ENCODE results near the gene SLC27A1.

Gene SLC27A1

GRCh38 chr19:17470068-17470841 lies at the start of gene SLC27A1:
SLC27A1 (plus strand) TSS chr19:17470524; CDS start chr19:17470541, 17 bp downstream.
- peak; percentile 92 to 95 for DNase-seq

- no peak for DNase-seq
Observed at GRCh38 chr19:17421942-17422341, 48.4 kb upstream of the SLC27A1 start.

- no peak for DNase-seq
Observed at GRCh38 chr19:17423429-17424208, 46.7 kb upstream of the SLC27A1 start.

GRCh38 chr19:17424743-17425365 lies 45.5 kb upstream of the SLC27A1 start:
- peak; percentile 43 to 48 for DNase-seq

- no peak for DNase-seq
Observed at GRCh38 chr19:17429641-17430113, 40.6 kb upstream of the SLC27A1 start.

GRCh38 chr19:17431417-17431816 lies 38.9 kb upstream of the SLC27A1 start:
- no peak for DNase-seq

GRCh38 chr19:17435218-17435617 lies 35.1 kb upstream of the SLC27A1 start:
- DNase-seq, result no peak

GRCh38 chr19:17436094-17436873 lies 34.0 kb upstream of the SLC27A1 start:
- no peak for DNase-seq

GRCh38 chr19:17436874-17437267 lies 33.5 kb upstream of the SLC27A1 start:
- DNase-seq, result no peak

GRCh38 chr19:17441241-17442021 lies 28.9 kb upstream of the SLC27A1 start:
- DNase-seq, result no peak

GRCh38 chr19:17445526-17446165 lies 24.7 kb upstream of the SLC27A1 start:
- DNase-seq, result no peak

GRCh38 chr19:17447704-17448130 lies 22.6 kb upstream of the SLC27A1 start:
- no peak for DNase-seq

- DNase-seq, result peak; percentile 63 to 74
Observed at GRCh38 chr19:17448131-17448967, 22.0 kb upstream of the SLC27A1 start, which contains the start of gene TMEM221. TMEM221 (minus strand) TSS chr19:17448668; CDS start chr19:17448462, 206 bp downstream.

GRCh38 chr19:17450264-17451075 lies 19.9 kb upstream of the SLC27A1 start:
- peak; percentile 45 to 63 for DNase-seq

- DNase-seq, result no peak
Observed at GRCh38 chr19:17451820-17452219, 18.5 kb upstream of the SLC27A1 start.

- DNase-seq, result no peak
Observed at GRCh38 chr19:17454576-17455071, 15.7 kb upstream of the SLC27A1 start.

GRCh38 chr19:17455308-17456123 lies 14.8 kb upstream of the SLC27A1 start:
- no peak for DNase-seq

- no peak for DNase-seq
Observed at GRCh38 chr19:17456127-17456526, 14.2 kb upstream of the SLC27A1 start.

All from activated CD4-positive, alpha-beta T cell treated with anti-CD3 and anti-CD28 coated beads, Interleukin-2, amount 50 U/mL, for 48 hours (primary cell).